GM23338 (cell line): ENCODE measurements around the gene ABCB11. TPM values are rescaled to one million over a fixed set of nuclear protein-coding genes. Genes with fewer than 3 reads are reported as not detected.

Source experiments
- ATAC-seq: fragments of 200-7000 bp; cut with Tn5 transposase; 3 replicates; pipeline ENCODE4 v1.9.1; 2020
- DNase-seq: peaks from one replicate; pipeline ENCODE4 v3.0.0-alpha.2; 2015; ENCODE audit warnings: low spot score
- H2AFZ ChIP-seq: fragments of 200-600 bp; sonication (generic); 2 replicates; pipeline ENCODE4 v1.8.0; 2016; ENCODE audit warnings: antibody characterized with exemption, mild to moderate bottlenecking, moderate library complexity
- H3F3A ChIP-seq: fragments of 200-600 bp; sonication (generic); replicated peaks from 2 replicates; pipeline ENCODE4 v1.8.0; 2017; ENCODE audit warnings: antibody characterized with exemption, mixed run types, low read depth
- H3K27ac ChIP-seq: fragments of 200-600 bp; sonication (generic); 2 replicates; pipeline ENCODE4 v1.6.1; 2016; ENCODE audit warnings: low read depth
- H3K27me3 ChIP-seq: fragments of 200-600 bp; sonication (generic); 2 replicates; pipeline ENCODE4 v1.8.0; 2016; ENCODE audit warnings: mild to moderate bottlenecking, mixed run types, moderate library complexity; ENCODE audit not compliant: insufficient read depth
- H3K36me3 ChIP-seq: fragments of 200-600 bp; sonication (generic); 2 replicates; pipeline ENCODE4 v1.8.0; 2016; ENCODE audit warnings: mild to moderate bottlenecking; ENCODE audit not compliant: insufficient read depth
- H3K4me1 ChIP-seq: fragments of 200-600 bp; sonication (generic); 2 replicates; pipeline ENCODE4 v1.8.0; 2016; ENCODE audit warnings: mild to moderate bottlenecking, moderate library complexity; ENCODE audit not compliant: insufficient read depth
- H3K4me2 ChIP-seq: fragments of 200-600 bp; sonication (generic); 2 replicates; pipeline ENCODE4 v1.7.1; 2017; ENCODE audit warnings: mixed run types
- H3K4me3 ChIP-seq: fragments of 200-600 bp; sonication (generic); 2 replicates; pipeline ENCODE4 v1.6.1; 2016; ENCODE audit warnings: mixed run types
- H3K79me2 ChIP-seq: fragments of 200-600 bp; sonication (generic); replicated peaks from 2 replicates; pipeline ENCODE4 v1.8.0; 2017; ENCODE audit warnings: mild to moderate bottlenecking; ENCODE audit not compliant: insufficient read depth
- H3K9me2 ChIP-seq: fragments of 200-600 bp; sonication (generic); 2 replicates; pipeline ENCODE4 v1.8.0; 2017; ENCODE audit not compliant: insufficient read depth
- H4K20me1 ChIP-seq: fragments of 200-600 bp; sonication (generic); replicated peaks from 2 replicates; pipeline ENCODE4 v1.8.0; 2017; ENCODE audit warnings: mild to moderate bottlenecking; ENCODE audit not compliant: insufficient read depth
- H3K27ac Mint-ChIP-seq: 2 replicates; pipeline ENCODE4 v1.8.0; 2020; ENCODE audit warnings: inconsistent platforms, mild to moderate bottlenecking, moderate library complexity, mixed read lengths
- H3K27me3 Mint-ChIP-seq: 3 replicates; pipeline ENCODE4 v1.8.0; 2022; ENCODE audit warnings: low read depth, mild to moderate bottlenecking, moderate library complexity, mixed read lengths, inconsistent platforms; ENCODE audit not compliant: insufficient read depth, poor library complexity
- H3K36me3 Mint-ChIP-seq: 3 replicates; pipeline ENCODE4 v1.8.0; 2021; ENCODE audit warnings: low read depth, mild to moderate bottlenecking, inconsistent platforms, moderate library complexity, mixed read lengths
- H3K4me1 Mint-ChIP-seq: 3 replicates; pipeline ENCODE4 v1.8.0; 2020; ENCODE audit warnings: mild to moderate bottlenecking, inconsistent platforms, mixed read lengths
- H3K4me3 Mint-ChIP-seq: 3 replicates; pipeline ENCODE4 v1.8.0; 2021; ENCODE audit warnings: moderate library complexity, mild to moderate bottlenecking, inconsistent platforms, mixed read lengths
- H3K9me3 Mint-ChIP-seq: 3 replicates; pipeline ENCODE4 v1.8.0; 2020; ENCODE audit warnings: moderate library complexity, mild to moderate bottlenecking, inconsistent platforms, mixed read lengths
- CREB1 ChIP-seq: fragments of 250-450 bp; sonication (Bioruptor Pico); IDR thresholded peaks from 2 replicates; pipeline ENCODE4 v1.5.0; 2020; ENCODE audit warnings: low read depth, mild to moderate bottlenecking, moderate library complexity
- EZH2 ChIP-seq: fragments of 200-600 bp; sonication (generic); IDR thresholded peaks from one replicate; pipeline ENCODE4 v1.8.0; 2017; ENCODE audit warnings: antibody characterized with exemption, mild to moderate bottlenecking, low read depth; ENCODE audit not compliant: unreplicated experiment
- EZH2phosphoT487 ChIP-seq: fragments of 200-600 bp; sonication (generic); IDR thresholded peaks from one replicate; pipeline ENCODE4 v1.8.1; 2018; ENCODE audit warnings: antibody characterized with exemption; ENCODE audit not compliant: unreplicated experiment
- JUNB ChIP-seq: IDR thresholded peaks from one replicate; pipeline ENCODE4 v1.6.1; 2016; ENCODE audit warnings: antibody characterized with exemption; ENCODE audit not compliant: unreplicated experiment
- NANOG ChIP-seq: IDR thresholded peaks from 2 replicates; pipeline ENCODE4 v1.6.1; 2016; ENCODE audit warnings: antibody characterized with exemption, borderline replicate concordance
- POLR2AphosphoS5 ChIP-seq: IDR thresholded peaks from 2 replicates; pipeline ENCODE4 v1.6.1; 2016; ENCODE audit warnings: antibody characterized with exemption, low read depth
- STAT1 ChIP-seq: IDR thresholded peaks from one replicate; pipeline ENCODE4 v1.6.1; 2016; ENCODE audit warnings: antibody characterized with exemption; ENCODE audit not compliant: unreplicated experiment
- ZNF114 ChIP-seq: fragments of 250-450 bp; sonication (Bioruptor Pico); IDR thresholded peaks from 2 replicates; pipeline ENCODE4 v1.5.0; 2020; ENCODE audit warnings: mild to moderate bottlenecking, moderate library complexity
- ZNF331 ChIP-seq: fragments of 250-450 bp; sonication (Bioruptor Pico); IDR thresholded peaks from 2 replicates; pipeline ENCODE4 v1.5.0; 2020; ENCODE audit warnings: low read depth, mild to moderate bottlenecking, moderate library complexity
- polyA plus RNA-seq: library from polyadenylated mRNA; unstranded; fragments of >200 nt; fragmentation: Nextera tagmentation; extraction: Ambion mirVana; gene quantifications from 2 replicates; pipeline ENCODE4 v1.2.1, GENCODE V29; 2016
- total RNA-seq: library from RNA; depleted of rRNA; stranded (reverse); fragments of >200 nt; shearing (Covaris generic); gene quantifications from 2 replicates; pipeline ENCODE4 v1.2.3, GENCODE V29; 2014
- TF ChIP-seq, protein P1 (sequence below): IDR thresholded peaks from one replicate; pipeline ENCODE4 v1.6.1; 2018; ENCODE audit warnings: antibody characterized with exemption; ENCODE audit not compliant: unreplicated experiment
- TF ChIP-seq, protein P2 (sequence below): fragments of 250-450 bp; sonication (Bioruptor Pico); IDR thresholded peaks from 2 replicates; pipeline ENCODE4 v1.5.0; 2020; ENCODE audit warnings: mild to moderate bottlenecking, moderate library complexity

Gene ABCB11
- total and polyA plus RNA-seq, 2 experiments from 2014 or later: not detected

DNA sequence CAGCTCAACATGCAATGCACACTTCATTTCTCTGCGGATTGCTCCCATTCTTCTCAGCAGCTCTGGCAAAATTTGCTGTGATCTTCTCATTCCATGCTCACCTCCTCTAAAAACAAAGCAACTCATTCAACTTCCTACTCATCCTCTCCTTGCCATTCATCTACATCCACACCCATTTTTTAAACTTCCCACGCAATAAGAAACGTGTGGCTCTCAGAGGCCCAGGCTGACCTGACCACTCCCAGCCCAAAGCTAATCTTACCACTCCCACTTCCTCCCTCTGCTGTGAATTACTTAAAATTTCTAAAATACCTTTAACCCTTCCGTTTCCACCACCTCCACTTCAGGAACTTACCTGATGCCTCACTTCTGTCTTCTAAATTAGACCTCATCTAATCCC, 15.2 kb downstream of the ABCB11 start (continued):
- TF ChIP-seq, protein P1, sequence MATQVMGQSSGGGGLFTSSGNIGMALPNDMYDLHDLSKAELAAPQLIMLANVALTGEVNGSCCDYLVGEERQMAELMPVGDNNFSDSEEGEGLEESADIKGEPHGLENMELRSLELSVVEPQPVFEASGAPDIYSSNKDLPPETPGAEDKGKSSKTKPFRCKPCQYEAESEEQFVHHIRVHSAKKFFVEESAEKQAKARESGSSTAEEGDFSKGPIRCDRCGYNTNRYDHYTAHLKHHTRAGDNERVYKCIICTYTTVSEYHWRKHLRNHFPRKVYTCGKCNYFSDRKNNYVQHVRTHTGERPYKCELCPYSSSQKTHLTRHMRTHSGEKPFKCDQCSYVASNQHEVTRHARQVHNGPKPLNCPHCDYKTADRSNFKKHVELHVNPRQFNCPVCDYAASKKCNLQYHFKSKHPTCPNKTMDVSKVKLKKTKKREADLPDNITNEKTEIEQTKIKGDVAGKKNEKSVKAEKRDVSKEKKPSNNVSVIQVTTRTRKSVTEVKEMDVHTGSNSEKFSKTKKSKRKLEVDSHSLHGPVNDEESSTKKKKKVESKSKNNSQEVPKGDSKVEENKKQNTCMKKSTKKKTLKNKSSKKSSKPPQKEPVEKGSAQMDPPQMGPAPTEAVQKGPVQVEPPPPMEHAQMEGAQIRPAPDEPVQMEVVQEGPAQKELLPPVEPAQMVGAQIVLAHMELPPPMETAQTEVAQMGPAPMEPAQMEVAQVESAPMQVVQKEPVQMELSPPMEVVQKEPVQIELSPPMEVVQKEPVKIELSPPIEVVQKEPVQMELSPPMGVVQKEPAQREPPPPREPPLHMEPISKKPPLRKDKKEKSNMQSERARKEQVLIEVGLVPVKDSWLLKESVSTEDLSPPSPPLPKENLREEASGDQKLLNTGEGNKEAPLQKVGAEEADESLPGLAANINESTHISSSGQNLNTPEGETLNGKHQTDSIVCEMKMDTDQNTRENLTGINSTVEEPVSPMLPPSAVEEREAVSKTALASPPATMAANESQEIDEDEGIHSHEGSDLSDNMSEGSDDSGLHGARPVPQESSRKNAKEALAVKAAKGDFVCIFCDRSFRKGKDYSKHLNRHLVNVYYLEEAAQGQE: no peak
- TF ChIP-seq STAT1: no peak

DNA sequence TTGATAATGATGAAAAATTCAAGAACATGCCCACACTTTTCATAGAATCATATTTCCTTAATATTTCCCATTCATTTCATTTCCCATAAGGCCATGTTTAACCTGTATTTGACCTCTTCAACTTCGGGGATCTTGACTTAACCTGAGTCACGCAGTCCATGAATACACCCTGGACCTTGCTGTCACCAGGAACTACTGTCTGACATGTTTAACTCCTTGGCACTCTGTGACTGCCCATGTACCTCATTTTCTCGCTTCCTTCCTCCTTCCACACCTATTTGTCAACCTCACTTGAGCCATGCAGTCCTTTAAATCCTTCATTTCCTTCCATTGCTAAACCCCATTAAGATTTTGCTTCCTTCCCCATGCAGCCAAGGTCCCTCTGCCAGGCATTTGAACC, 16.3 kb downstream of the ABCB11 start:
- TF ChIP-seq EZH2phosphoT487: no peak
- peaks cover 7% of the 10 kb centered on the region; the same call in 2 of the 3 replicates for H3K4me1 Mint-ChIP-seq
- H3K27me3 ChIP-seq: no peaks in the 10 kb centered on the region
- 0 out of 2 replicates have a peak, but pooled peaks cover 4% of the 10 kb centered on the region for H3K4me1 ChIP-seq
- H3K27me3 Mint-ChIP-seq: peaks cover 2% of the 10 kb centered on the region
- H3K79me2 ChIP-seq: no peaks in the 10 kb centered on the region
- H4K20me1 ChIP-seq: no peaks in the 10 kb centered on the region
- H3F3A ChIP-seq: no peaks in the 10 kb centered on the region
- no peak overlapping the region for H3K4me3 ChIP-seq
- no peaks in the 10 kb centered on the region for H3K36me3 ChIP-seq
- no peak overlapping the region for H3K4me2 ChIP-seq
- no peak overlapping the region for H2AFZ ChIP-seq
- H3K4me3 Mint-ChIP-seq: no peak overlapping the region
- no peaks in the 10 kb centered on the region for H3K36me3 Mint-ChIP-seq
- H3K9me2 ChIP-seq: peaks cover 4% of the 10 kb centered on the region
- H3K9me3 Mint-ChIP-seq: no peaks in the 10 kb centered on the region
- H3K27ac Mint-ChIP-seq: no peak overlapping the region
- no peak overlapping the region for H3K27ac ChIP-seq
- ATAC-seq (no peak), DNase-seq (no peak)

DNA sequence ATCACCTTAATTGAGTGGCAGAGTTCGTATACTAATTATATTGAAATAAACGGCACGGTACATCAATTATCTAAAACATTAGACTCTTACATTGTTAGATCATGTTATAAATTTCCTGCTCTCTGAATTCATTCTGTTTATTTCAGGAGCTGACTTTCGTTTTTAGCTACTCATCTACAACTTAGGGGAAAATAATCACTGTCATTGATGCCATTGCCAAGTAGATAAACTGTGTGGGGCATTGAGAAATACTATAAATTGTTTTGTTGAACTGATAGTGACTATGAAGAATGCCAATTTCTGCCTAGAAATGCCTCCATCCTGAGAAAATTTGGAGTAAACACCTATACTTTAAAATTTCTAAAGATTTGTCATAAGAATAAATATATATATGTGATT, 17.5 kb downstream of the ABCB11 start:
- Mint-ChIP-seq H3K27ac (no peak overlapping the region), H3K9me3 (no peaks in the 10 kb centered on the region), H3K4me1 (peaks cover 7% of the 10 kb centered on the region; the same call in 2 of the 3 replicates), H3K36me3 (no peaks in the 10 kb centered on the region), H3K27me3 (no peaks in the 10 kb centered on the region), H3K4me3 (no peak overlapping the region)
- no peaks in the 10 kb centered on the region for H3F3A ChIP-seq
- H2AFZ ChIP-seq: no peak overlapping the region
- no peaks in the 10 kb centered on the region for H3K27me3 ChIP-seq
- 0 out of 2 replicates have a peak, but pooled peaks cover 4% of the 10 kb centered on the region for H3K4me1 ChIP-seq
- no peak for ATAC-seq
- no peak for DNase-seq
- no peak overlapping the region for H3K4me3 ChIP-seq
- no peak overlapping the region for H3K27ac ChIP-seq
- H4K20me1 ChIP-seq: no peaks in the 10 kb centered on the region
- no peaks in the 10 kb centered on the region for H3K79me2 ChIP-seq
- no peaks in the 10 kb centered on the region for H3K36me3 ChIP-seq
- no peak overlapping the region for H3K4me2 ChIP-seq
- H3K9me2 ChIP-seq: peaks cover 4% of the 10 kb centered on the region
- TF ChIP-seq ZNF331 (CRISPR knock-in tag): no peak
- TF ChIP-seq CREB1 (CRISPR knock-in tag): no peak
- TF ChIP-seq, protein P2, sequence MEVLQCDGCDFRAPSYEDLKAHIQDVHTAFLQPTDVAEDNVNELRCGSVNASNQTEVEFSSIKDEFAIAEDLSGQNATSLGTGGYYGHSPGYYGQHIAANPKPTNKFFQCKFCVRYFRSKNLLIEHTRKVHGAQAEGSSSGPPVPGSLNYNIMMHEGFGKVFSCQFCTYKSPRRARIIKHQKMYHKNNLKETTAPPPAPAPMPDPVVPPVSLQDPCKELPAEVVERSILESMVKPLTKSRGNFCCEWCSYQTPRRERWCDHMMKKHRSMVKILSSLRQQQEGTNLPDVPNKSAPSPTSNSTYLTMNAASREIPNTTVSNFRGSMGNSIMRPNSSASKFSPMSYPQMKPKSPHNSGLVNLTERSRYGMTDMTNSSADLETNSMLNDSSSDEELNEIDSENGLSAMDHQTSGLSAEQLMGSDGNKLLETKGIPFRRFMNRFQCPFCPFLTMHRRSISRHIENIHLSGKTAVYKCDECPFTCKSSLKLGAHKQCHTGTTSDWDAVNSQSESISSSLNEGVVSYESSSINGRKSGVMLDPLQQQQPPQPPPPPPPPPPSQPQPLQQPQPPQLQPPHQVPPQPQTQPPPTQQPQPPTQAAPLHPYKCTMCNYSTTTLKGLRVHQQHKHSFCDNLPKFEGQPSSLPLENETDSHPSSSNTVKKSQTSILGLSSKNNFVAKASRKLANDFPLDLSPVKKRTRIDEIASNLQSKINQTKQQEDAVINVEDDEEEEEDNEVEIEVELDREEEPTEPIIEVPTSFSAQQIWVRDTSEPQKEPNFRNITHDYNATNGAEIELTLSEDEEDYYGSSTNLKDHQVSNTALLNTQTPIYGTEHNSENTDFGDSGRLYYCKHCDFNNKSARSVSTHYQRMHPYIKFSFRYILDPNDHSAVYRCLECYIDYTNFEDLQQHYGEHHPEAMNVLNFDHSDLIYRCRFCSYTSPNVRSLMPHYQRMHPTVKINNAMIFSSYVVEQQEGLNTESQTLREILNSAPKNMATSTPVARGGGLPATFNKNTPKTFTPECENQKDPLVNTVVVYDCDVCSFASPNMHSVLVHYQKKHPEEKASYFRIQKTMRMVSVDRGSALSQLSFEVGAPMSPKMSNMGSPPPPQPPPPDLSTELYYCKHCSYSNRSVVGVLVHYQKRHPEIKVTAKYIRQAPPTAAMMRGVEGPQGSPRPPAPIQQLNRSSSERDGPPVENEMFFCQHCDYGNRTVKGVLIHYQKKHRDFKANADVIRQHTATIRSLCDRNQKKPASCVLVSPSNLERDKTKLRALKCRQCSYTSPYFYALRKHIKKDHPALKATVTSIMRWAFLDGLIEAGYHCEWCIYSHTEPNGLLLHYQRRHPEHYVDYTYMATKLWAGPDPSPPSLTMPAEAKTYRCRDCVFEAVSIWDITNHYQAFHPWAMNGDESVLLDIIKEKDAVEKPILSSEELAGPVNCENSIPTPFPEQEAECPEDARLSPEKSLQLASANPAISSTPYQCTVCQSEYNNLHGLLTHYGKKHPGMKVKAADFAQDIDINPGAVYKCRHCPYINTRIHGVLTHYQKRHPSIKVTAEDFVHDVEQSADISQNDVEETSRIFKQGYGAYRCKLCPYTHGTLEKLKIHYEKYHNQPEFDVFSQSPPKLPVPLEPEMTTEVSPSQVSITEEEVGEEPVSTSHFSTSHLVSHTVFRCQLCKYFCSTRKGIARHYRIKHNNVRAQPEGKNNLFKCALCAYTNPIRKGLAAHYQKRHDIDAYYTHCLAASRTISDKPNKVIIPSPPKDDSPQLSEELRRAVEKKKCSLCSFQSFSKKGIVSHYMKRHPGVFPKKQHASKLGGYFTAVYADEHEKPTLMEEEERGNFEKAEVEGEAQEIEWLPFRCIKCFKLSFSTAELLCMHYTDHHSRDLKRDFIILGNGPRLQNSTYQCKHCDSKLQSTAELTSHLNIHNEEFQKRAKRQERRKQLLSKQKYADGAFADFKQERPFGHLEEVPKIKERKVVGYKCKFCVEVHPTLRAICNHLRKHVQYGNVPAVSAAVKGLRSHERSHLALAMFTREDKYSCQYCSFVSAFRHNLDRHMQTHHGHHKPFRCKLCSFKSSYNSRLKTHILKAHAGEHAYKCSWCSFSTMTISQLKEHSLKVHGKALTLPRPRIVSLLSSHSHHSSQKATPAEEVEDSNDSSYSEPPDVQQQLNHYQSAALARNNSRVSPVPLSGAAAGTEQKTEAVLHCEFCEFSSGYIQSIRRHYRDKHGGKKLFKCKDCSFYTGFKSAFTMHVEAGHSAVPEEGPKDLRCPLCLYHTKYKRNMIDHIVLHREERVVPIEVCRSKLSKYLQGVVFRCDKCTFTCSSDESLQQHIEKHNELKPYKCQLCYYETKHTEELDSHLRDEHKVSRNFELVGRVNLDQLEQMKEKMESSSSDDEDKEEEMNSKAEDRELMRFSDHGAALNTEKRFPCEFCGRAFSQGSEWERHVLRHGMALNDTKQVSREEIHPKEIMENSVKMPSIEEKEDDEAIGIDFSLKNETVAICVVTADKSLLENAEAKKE (CRISPR knock-in tag): no peak
- TF ChIP-seq EZH2: no peak
- TF ChIP-seq JUNB: no peak
- TF ChIP-seq STAT1: no peak
- TF ChIP-seq POLR2AphosphoS5: no peak
- no peak for TF ChIP-seq ZNF114 (CRISPR knock-in tag)
- no peak for TF ChIP-seq NANOG
